NCI-H2107 treated with DMSO at 0.1 percent for 48 hours (cell line): Measurements from ENCODE around the gene DNAH2.
A peak's percentile ranks its signal among the peaks of the same experiment; 100 is the strongest.

ENCODE experiments used
- DNase-seq: peaks from one replicate; lab custom pipeline; 2025; ENCODE audit not compliant: unreplicated experiment; lab: John Stamatoyannopoulos, UW

The DNAH2 gene

GRCh38 chr17:7837408-7838088, 120.0 kb downstream of the DNAH2 start:
- no peak for DNase-seq

GRCh38 chr17:7838090-7839075, 120.8 kb downstream of the DNAH2 start:
- no peak for DNase-seq

DNA sequence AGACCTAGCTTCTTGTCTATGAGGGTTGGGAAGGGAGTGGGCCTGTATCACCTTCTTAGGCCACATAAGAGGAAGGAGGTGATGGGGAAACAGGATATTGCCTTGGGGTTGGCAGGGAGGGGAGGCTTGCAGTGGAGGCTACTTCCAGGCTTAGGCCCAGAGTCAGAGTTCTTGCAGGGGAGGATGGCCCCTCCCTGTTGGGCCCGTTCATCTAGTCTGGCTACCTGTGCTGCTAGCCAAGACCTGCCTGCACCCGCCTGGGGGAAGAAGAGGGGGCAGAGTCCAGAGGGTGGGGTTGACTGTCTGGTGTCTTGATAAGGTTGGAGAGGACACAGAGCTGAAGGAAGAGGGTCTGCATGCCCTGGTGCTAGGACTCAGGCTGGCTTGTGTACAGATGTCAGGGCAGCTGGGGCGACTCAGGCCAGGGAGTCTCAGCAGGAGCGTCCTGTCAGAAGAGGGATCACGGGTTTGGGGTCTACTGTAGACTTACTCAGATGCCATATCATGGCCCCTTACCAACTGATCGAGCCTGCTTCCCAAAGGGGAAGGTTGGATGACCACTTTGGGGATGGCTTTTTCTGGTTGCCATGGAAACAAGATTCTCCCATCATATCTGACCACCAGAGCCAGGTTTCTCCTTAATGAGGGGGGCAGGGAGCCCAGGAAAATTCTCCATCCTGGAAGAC, 121.8 kb downstream of the DNAH2 start:
- no peak for DNase-seq

DNA sequence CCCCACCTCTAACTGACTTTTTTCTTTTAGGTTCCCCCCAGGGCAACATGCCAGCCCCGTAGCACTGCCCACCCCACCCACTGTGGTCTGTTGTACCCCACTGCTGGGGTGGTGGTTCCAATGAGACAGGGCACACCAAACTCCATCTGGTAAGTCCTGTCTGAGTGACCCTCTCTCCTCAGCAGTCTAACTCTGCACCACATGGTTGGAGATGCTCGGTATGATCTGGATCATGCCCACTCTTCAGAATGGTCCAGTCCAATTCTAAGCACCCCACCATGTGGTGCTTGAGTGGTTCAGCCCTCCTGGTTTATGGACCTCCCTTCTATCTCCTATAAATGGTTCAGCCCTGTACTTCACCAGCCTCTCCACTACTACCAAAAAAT, 122.3 kb downstream of the DNAH2 start:
- no peak for DNase-seq

- no peak for DNase-seq
These were observed 122.9 kb downstream of the DNAH2 start for GRCh38 chr17:7840441-7840840.

DNA sequence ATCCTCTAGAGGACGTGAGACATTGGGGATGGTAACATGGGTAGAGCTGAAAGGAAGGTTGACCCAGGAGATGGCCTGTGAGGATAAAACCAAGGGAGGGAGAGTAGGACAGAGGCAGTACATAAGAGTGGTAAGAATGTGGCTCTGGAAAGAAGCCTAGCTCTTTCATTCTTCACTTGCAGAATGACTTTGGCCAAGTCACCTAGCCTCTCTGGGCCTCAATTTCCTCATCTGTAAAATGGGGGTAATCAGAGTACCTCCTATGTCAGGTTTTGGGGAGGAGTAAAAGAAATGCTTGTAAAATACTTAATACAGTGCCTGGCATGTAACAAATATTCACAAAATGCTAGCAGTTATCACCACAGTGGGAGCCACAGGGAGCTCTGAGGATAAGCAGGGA, 123.3 kb downstream of the DNAH2 start:
- no peak for DNase-seq

- DNase-seq, result peak; percentile 26
These were observed 123.9 kb downstream of the DNAH2 start for GRCh38 chr17:7841396-7841914.

DNA sequence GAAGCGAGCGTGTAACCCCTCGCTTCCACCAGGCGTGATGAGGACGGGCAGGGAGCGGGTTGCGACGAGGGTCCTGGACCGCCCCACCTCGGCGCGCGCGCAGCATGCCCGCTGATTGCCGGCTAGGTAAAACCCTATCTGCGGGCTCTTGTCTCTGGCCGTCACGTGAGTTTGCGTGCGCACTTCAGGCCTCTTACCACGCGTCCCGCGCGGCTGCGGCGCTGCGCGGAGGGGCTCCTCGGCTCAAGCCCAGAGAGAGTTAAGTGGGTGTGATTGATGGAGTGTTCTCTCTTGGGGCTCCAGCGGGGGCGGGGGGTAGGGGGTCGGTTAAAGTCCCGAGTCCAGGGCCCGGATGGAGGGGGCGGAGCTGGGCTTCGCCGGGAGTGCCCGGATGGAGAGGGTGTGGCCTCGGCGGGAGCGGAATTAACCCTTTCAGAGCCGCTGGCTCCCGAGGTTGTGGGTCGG, 124.4 kb downstream of the DNAH2 start:
- DNase-seq, result peak; percentile 60

DNA sequence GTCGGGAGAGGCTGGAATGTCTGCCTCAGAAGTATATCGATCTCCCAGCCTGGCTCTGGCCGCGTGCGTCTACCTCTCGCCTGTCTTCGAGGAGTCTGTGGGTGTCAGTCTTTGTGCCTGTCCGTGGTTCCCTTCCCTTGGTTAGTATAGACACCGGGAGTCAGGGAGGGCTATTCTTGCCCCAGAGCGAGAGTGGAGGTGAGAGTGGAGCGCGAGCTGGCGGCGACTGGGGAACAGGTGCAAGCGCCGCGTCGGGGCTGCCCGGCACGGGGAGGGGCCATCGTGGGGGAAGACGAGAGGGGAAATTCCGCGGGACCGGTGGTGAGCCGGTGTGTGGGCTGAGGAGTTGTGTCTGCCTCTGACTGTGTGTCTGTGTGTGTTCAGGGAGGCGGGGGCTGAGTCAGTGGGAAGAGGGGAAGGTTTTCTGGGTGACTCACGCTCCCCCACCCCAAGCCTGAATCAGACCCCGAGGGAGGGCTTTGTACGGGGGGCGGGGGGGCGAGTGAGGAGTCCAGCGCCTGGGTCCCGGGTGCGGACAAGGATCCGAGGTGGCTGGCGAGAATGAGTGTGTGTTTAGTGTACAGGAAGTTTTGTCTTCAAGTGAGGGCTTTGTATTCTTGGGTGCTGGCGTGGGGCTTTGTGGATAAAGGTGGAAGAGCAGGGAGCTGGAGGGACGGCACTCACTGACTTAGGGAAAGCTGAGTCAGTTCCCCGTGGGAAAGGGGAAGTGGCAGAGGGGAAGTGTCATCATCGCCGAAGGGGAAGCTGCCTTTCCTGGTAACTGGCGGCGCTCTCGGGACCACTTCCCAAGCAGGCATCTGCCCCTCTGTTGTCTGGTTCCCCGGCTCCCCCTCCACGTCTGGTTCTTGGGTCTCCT, 125.1 kb downstream of the DNAH2 start:
- DNase-seq, result no peak

DNA sequence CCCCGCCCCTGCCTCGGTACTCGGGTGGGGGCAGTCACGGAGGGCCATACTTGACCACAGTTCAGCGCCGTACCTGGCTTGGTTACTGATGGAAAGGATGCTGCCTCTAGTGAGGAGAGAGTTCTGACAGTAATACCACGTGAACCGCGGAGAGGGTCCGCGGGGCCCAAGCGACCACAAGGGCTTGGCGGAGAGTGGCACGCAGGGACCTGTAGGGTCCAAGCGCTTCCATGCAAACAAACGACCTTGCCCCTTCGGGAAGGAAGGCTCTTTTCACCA, 125.7 kb downstream of the DNAH2 start:
- no peak for DNase-seq

DNA sequence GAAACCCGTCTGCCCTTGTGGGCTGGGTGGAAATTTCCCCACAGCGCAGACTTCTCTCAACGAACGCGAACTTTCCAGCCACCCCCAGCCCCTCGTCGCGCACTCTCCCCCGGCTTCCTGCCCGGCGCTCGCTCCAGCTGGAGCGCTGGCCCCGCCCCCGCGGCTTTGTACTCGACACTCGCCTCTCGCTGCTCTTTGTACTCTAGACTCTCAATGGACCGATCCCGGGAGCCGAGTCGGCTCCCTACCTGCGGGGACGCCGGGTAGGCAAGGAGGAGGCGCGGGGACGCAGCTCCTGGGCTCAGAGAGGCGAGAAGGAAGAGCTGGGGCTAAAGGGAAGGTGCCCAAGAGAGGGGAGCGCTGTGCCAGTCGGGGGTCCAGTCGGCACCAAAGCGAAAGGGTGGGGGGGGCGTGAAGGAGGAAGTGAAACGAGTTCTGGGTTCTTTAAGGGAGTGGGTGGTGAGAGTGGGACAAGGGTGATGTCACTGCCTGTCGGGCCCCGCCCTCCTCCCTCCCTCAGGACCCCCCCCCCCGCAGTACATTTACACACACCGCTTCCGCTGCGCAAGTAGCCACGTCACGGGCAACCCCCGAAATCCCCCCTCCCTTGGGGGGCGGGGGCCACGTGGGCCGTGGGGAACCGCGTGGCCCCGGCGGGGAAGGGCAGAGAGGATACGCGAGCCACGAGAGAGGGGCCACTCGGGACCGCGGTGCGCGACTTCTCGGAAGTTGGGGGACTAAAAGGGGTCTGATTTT, 126.2 kb downstream of the DNAH2 start:
- DNase-seq, result peak; percentile 52

DNA sequence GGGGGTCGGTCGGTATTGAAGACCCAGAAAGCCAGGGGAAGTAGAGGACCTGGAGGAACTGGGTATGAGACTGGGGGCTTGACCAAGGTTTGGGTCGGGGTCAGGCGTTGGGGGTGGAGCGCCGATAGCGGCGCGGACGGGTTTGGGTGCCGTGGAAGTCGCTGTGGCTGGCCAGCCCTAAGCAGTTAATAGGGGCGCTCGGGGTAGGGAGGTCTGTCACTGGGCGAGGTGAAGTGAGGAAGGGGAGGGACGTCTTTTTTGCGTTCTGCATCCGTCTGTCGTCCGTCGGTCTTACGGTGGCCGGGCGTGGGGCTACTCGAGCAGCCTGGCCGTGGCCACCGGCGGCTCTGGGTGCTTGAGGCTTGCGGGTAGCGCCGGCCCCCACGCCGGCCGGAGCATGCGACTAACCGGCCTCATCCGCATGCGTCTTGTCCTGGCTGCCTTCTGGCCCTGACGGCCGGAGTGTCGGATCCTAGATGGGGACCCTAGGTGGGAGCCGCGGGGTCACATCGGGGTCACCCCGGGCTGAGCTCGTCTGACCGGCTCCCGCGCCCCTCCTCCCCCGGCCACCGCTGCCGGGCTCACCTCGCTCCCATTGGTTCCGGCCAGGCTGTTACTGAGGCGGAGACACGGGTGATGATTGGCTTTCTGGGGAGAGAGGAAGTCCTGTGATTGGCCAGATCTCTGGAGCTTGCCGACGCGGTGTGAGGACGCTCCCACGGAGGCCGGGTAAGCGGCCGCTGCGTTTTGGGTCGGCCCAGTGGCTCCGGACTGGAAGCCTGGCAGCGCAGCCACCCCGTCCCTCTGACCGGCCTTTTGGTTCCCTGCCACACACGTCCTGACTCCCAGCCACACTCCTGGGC, 127.0 kb downstream of the DNAH2 start:
- peak; percentile 50 for DNase-seq

DNA sequence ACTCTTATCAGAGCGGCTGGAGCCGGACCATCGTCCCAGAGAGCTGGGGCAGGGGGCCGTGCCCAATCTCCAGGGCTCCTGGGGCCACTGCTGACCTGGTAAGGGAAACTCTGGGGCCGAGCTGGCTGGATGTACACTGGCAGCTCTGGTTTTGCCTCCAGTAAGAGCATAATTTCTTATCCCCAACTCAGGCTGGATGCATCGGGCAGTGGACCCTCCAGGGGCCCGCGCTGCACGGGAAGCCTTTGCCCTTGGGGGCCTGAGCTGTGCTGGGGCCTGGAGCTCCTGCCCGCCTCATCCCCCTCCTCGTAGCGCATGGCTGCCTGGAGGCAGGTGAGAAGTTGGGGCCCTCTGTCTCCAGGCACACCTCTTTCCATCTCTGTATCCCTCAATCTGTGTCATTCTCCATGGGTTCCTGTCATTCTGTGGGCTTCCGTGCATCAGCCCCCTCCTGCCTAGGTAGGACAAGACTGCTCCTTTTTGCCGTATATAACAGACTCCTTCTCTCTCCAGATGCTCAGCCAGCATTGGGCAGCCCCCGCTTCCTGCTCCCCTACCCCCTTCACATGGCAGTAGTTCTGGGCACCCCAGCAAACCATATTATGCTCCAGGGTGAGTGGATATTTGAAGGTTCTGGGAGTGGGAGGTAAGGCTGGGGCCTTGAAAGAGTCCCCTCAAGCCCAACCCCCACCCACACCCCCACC, 128.0 kb downstream of the DNAH2 start:
- no peak for DNase-seq

- DNase-seq, result no peak
These were observed 128.7 kb downstream of the DNAH2 start for GRCh38 chr17:7846063-7846735.

- DNase-seq, result no peak
These were observed 129.5 kb downstream of the DNAH2 start for GRCh38 chr17:7846765-7847661.

DNA sequence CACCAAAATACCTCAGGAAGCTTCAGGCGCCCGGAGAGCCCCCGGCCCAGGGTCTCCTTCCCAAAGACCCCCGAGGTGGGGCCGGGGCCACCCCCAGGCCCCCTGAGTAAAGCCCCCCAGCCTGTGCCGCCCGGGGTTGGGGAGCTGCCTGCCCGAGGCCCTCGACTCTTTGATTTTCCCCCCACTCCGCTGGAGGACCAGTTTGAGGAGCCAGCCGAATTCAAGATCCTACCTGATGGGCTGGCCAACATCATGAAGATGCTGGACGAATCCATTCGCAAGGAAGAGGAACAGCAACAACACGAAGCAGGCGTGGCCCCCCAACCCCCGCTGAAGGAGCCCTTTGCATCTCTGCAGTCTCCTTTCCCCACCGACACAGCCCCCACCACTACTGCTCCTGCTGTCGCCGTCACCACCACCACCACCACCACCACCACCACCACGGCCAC, 130.6 kb downstream of the DNAH2 start:
- no peak for DNase-seq

GRCh38 chr17:7848739-7849129, 131.2 kb downstream of the DNAH2 start:
- DNase-seq, result no peak
